DMS53 treated with DMSO at 0.1 percent for 48 hours (cell line): ENCODE data around the gene LYSMD3.

ENCODE experiments used
- DNase-seq: peaks from one replicate; lab custom pipeline; 2025; ENCODE audit not compliant: unreplicated experiment; lab: John Stamatoyannopoulos, UW

Gene LYSMD3

DNA sequence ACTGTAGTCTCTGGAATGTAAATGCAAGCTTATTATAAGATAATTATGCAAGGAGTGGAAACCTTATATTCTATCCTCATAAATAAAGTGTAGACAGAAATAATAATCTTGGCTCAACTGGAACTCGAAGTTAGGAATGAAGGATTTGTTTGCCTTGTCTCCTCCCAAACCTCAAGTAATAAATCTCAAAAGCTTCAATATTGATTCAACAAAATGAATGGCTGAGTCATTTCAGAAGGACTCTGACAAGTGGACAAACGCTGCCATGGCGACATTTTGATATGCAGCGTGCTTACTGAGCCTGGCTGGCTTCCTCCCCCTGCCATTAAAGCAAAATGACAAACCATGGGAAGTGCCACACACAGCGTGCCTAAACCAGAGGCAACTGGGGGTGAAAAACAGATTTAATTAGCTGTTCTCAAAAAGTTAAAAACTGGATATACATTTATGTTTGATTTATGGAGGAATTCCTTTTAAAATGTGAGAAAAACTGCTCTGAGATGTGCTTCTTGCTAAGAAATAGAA, 18.7 kb upstream of the LYSMD3 start:
- peak; percentile 91 for DNase-seq

DNA sequence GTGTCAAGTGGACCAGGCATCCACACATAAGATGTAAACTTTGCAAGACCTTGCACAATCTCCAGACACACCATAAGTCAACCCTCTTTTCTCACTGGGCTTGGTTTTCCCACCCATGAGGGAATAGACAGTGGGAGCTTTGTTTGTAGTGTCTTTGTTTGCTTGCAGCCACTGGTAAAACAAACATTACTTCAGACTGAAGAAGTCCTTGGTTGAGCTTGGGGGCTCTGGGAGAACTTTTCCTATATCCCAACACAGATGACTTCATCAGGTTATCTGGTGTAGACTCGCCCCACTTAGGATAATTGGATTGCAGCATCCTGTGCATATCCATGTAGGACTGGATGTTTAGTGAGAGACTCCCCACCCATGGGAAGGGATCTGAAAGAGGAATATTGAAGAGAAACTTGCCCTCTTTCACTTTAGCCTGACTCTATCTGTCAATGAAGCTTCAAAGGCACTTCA, 17.7 kb upstream of the LYSMD3 start:
- peak; percentile 40 for DNase-seq

DNA sequence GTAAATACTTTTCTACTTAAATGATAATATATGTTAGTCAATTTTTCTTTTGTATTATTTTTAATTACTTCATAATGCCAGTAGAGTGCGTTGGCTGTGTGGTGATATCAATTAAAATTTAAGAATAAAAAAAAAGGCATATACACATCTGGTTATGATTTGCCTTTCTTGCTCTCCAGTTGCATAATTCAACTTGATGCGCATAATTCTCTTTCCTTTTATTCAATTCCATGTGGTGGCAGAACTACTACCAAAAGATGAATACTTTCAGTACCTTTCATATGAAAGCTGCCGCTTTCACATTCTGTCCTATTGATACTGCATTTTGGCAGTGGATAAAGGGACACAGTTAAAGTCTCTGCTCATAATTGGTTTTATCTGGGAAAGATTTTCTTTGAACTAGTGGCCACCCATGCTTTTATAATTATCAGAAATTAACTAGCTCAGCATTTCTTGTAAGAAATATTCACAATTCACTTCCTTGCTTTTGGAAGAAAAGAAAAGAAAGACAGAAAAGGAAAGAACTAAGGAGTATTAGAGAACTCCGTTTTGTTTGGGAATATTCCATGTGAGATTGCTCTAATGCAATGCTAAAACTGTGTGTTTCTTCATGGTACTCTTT, 16.9 kb upstream of the LYSMD3 start:
- no peak for DNase-seq

DNA sequence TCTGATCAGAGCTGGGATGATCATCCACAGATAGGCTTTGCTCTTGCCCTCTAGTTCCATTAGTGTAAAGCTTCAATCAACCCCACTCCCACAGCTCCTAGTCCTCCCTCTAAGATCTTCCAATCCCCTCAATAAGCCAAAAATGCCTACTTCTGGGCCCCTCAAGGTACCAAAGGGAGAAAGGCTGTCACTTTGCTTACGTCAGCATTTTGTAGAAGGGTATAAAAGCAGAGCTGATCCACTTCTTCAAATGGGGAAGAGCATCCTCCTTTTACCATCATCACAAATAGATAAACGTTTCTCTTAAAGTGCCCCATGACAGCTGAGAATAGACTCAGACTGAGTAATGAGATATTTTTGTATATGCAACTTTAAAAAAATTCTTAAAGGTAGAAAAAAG, 16.1 kb upstream of the LYSMD3 start:
- no peak for DNase-seq

DNA sequence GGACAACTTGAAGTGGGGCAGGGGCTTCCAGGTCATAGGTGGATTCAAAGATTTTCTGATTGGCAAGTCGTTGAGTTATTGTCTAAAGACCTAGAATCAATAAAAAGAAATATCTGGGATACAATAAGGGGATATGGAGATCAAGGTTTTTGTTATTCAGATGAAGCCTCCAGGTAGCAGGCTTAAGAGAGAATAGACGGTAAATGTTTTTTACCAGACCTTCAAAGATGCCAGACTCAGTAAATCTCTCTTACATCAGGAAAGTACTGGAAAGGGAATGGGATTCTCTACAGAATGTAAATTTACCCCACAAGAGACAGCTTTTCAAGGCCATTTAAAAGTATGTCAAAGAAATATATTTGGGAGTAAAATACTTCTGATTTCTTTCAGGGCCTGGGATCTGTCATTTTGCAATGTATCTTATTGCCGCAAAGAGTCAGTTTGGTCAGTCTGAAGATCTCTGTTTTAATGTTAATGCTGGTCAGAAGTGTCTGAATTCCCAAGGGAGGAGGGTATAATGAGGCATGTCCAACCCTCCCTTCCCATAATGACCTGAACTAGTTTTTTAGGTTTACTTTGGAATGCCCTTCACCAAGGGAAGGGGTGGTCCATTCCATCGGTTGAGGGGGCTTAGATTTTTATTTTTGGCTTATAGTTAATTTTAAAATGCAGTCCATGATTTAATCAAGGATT, 13.6 kb upstream of the LYSMD3 start:
- no peak for DNase-seq

DNA sequence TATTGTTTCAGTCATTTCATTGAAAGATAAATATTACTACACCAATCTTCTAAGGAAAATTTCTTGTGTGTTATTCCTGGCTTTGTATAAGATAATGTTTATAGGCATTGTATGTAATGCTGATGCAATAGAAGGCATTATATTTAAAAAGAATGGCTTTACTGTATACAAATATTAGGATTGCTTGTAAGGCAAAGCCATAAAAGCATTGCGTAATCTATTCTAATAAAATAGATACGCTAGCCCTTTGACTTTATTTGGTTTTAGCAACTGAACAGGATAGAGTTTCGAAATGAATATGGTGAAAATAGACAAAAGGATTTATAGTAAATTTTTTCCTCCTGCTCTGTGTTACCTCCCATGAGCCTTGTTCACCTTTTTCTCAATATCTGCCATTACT, 5.5 kb upstream of the LYSMD3 start:
- DNase-seq: no peak

GRCh38 chr5:90533794-90534193, 4.4 kb upstream of the LYSMD3 start:
- DNase-seq: no peak

- no peak for DNase-seq
These were observed 1.5 kb upstream of the LYSMD3 start for GRCh38 chr5:90530736-90531487.

DNA sequence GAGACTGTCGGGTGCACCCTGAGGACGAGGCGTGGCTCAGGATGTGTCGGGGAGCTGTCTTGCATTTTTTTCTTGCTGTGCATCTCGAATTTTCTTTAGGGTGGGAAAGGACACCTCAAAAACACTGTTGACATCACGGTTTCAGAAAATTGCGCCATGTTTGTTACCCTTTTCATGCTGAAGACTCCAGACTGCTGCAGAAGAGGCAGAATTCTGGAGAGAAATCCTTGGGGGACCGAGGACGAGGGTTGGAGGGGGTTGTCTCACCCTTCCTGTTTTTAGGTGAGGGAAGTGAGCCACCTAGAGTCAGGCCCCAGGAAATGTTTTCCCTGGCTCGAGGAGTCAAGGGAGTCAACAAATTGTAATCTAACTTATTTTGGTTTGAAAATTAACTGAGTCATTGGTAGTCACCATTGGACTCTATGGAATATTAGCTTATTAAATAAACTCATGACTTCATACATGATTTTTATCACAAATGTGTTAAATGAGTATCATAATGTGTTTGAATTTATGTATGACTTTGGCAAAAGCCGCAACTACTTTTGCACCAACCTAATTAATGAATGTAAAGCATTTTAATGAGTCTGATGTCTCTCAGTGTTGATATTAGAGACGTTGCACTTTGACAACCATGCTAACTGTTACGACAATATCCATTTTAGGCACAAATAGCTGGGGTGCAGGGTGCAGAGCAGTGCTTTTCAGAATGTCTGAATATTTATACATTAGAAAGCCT, 724 bp upstream of the LYSMD3 start:
- peak; percentile 57 for DNase-seq

DNA sequence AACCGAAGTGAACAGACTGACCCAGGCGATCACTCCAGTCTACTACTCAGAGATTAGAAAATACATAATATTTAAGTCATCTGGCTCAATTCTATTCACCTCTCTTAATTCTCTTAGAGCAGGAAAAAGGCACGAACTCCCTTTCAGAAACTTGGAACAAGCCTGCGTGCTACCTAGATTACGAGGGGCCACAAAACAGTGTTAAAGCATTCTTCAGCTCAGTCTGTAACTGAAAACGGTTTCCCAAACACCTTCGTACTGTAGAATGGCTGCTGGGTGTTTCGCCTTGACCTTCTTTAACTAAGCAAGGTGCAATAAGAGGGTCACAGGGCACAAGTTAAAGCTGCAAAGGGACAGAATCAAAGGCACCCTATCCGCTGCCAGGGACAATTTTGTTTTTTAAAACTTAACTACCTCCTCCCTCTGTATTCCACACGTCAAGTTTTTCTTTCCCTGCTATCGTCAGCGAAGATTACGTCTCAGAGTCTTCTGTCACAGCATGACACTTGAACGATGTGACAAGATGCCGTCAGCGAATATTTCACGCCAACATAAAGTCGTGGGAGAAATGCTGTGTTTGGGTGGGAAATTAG, 687 bp downstream of the LYSMD3 start:
- DNase-seq: no peak

- DNase-seq: peak; percentile 85
These were observed 10.3 kb downstream of the LYSMD3 start for GRCh38 chr5:90519081-90519480.

- peak; percentile 84 for DNase-seq
These were observed 10.7 kb downstream of the LYSMD3 start for GRCh38 chr5:90518661-90519060.

GRCh38 chr5:90514520-90514919, 14.9 kb downstream of the LYSMD3 start:
- no peak for DNase-seq

DNA sequence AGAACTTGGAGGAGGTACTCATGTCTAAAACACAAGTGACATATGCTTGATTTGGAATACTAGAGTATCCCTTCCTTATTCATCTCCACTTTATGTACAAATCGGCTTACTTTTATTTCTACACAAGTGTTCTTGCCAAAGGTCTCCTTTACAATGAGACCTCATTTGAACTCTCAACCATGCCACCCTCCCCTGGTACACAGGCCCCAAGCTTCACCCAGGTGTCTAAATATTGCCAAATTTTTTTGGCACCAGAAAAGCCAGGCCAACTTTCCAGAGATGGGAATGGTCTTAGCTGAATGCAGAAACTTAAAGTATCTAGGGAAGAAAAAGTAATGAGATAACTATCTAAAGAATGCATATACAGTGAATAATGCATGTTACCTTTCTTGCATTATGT, 18.9 kb downstream of the LYSMD3 start:
- DNase-seq: no peak

- no peak for DNase-seq
These were observed 23.2 kb downstream of the LYSMD3 start for GRCh38 chr5:90506221-90506620.

- DNase-seq: no peak
These were observed 24.6 kb downstream of the LYSMD3 start for GRCh38 chr5:90504743-90505142.

- DNase-seq: no peak
These were observed 25.8 kb downstream of the LYSMD3 start for GRCh38 chr5:90503596-90503995.

- no peak for DNase-seq
These were observed 34.2 kb downstream of the LYSMD3 start for GRCh38 chr5:90495146-90495545.

- no peak for DNase-seq
These were observed 35.3 kb downstream of the LYSMD3 start for GRCh38 chr5:90494043-90494442.

DNA sequence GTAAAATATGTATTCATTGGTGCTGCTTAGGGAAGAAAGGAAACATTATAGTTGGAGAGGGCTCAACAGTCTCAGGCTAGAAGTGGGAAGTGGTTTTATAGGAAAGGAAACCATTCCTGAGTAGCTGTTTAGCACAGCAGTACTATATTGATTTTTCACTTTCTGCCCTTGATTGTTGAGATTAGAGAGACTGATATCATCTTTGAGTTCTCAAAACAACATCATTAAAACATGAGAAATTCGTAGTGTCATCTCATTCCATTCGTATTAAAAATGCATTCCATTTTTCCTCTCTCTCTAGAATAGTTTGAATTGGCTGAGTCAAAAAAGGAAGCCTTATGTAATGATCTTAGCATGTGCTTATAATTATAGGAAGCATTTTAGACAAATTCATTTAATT, 40.6 kb downstream of the LYSMD3 start:
- no peak for DNase-seq

- no peak for DNase-seq
These were observed 44.8 kb downstream of the LYSMD3 start for GRCh38 chr5:90484540-90484939.
